Measurements from ENCODE around the gene SPRY4. TPM values are rescaled to one million over a fixed set of nuclear protein-coding genes. Genes with fewer than 3 reads are reported as not detected.
"Not testable (repeated sequence)": the region's sequence is repeated elsewhere in the genome, so short reads cannot be mapped to it uniquely, and the experiment has no call there.

The SPRY4 gene
- under 1 TPM; 0.05 to 0.27 TPM for total RNA-seq

- peak within 1 kb of the TSS; percentile 62 for H3K27ac Mint-ChIP-seq
- ChIA-PET CTCF (interaction anchor here (0.7 to 1.3 kb wide), 5 partner anchors 75 to 313 kb away, joined by 3 to 4 read pairs (median 3); no protein-coding TSS in a partner anchor), POLR2A (interaction anchor here (0.6 kb wide), 2 partner anchors 97 to 356 kb away, joined by 3 to 5 read pairs; no protein-coding TSS in a partner anchor)
- H3K4me3 Mint-ChIP-seq: peak within 1 kb of the TSS; percentile 70
- H3K4me1 Mint-ChIP-seq: peaks cover 33% of the 10 kb centered on the region
- peak; percentile 85 for DNase-seq
- H3K27me3 Mint-ChIP-seq: peaks cover 59% of the 10 kb centered on the region
- no peaks in the 10 kb centered on the region for H3K36me3 Mint-ChIP-seq (ENCODE audit: low read depth)
- H3K9me3 Mint-ChIP-seq: no peaks in the 10 kb centered on the region
These were observed at the start of gene SPRY4 for GRCh38 chr5:142324871-142325724. Gene SPRY4, minus strand, starts transcription at chr5:142325021. Its CDS starts 9,913 bp downstream, at chr5:142315108.

- no peaks in the 10 kb centered on the region for H3K9me3 Mint-ChIP-seq
- POLR2A ChIA-PET: no interaction called here
- H3K4me3 Mint-ChIP-seq: no peak overlapping the region
- no peaks in the 10 kb centered on the region for H3K27me3 Mint-ChIP-seq
- H3K27ac Mint-ChIP-seq: no peak overlapping the region
- no peak for DNase-seq
- H3K4me1 Mint-ChIP-seq: peaks cover 13% of the 10 kb centered on the region
- CTCF ChIA-PET: interaction anchor here (0.7 to 1.8 kb wide), 2 partner anchors 10 to 557 kb away, joined by 3 to 7 read pairs; no protein-coding TSS in a partner anchor
- H3K36me3 Mint-ChIP-seq (ENCODE audit: low read depth): no peaks in the 10 kb centered on the region
These were observed 43.7 kb upstream of the SPRY4 start for GRCh38 chr5:142368529-142368928.

- POLR2A ChIA-PET: no interaction called here
- DNase-seq: no peak
- Mint-ChIP-seq H3K36me3 (ENCODE audit: low read depth) (no peaks in the 10 kb centered on the region), H3K4me3 (no peak overlapping the region), H3K9me3 (no peaks in the 10 kb centered on the region), H3K27ac (no peak overlapping the region), H3K4me1 (peaks cover 15% of the 10 kb centered on the region), H3K27me3 (no peaks in the 10 kb centered on the region)
- CTCF ChIA-PET: no interaction called here
These were observed 41.2 kb upstream of the SPRY4 start for GRCh38 chr5:142366007-142366406.

- Mint-ChIP-seq H3K9me3 (no peaks in the 10 kb centered on the region), H3K4me3 (no peak overlapping the region), H3K27ac (no peak overlapping the region), H3K27me3 (peaks cover 9% of the 10 kb centered on the region), H3K36me3 (ENCODE audit: low read depth) (no peaks in the 10 kb centered on the region), H3K4me1 (peaks cover 26% of the 10 kb centered on the region)
- no peak for DNase-seq
- CTCF ChIA-PET: interaction anchor here (0.9 kb wide), 1 partner anchor 58 kb away, joined by 4 read pairs; no protein-coding TSS in a partner anchor
- POLR2A ChIA-PET: no interaction called here
These were observed 39.7 kb upstream of the SPRY4 start for GRCh38 chr5:142364251-142365145.

GRCh38 chr5:142363619-142363963 is 38.8 kb upstream of the SPRY4 start:
- no peaks in the 10 kb centered on the region for H3K36me3 Mint-ChIP-seq (ENCODE audit: low read depth)
- CTCF ChIA-PET: interaction anchor here (0.9 kb wide), 1 partner anchor 59 kb away, joined by 4 read pairs; no protein-coding TSS in a partner anchor
- H3K27me3 Mint-ChIP-seq: peaks cover 9% of the 10 kb centered on the region
- no peak overlapping the region for H3K4me3 Mint-ChIP-seq
- no peak overlapping the region for H3K27ac Mint-ChIP-seq
- peaks cover 31% of the 10 kb centered on the region for H3K4me1 Mint-ChIP-seq
- H3K9me3 Mint-ChIP-seq: no peaks in the 10 kb centered on the region
- DNase-seq: no peak
- POLR2A ChIA-PET: no interaction called here

- ChIA-PET POLR2A (interaction anchor here (0.5 kb wide), 1 partner anchor 166 kb away, joined by 3 read pairs; no protein-coding TSS in a partner anchor), CTCF (interaction anchor here (0.9 kb wide), 1 partner anchor 134 kb away, joined by 5 read pairs; no protein-coding TSS in a partner anchor)
- H3K9me3 Mint-ChIP-seq; DNase-seq; H3K36me3 Mint-ChIP-seq (ENCODE audit: low read depth); H3K4me3 Mint-ChIP-seq; H3K27ac Mint-ChIP-seq: not testable (repeated sequence)
- Mint-ChIP-seq H3K4me1 (peaks cover 45% of the 10 kb centered on the region), H3K27me3 (peaks cover 19% of the 10 kb centered on the region)
These were observed 37.4 kb upstream of the SPRY4 start for GRCh38 chr5:142362193-142362592.

- H3K36me3 Mint-ChIP-seq (ENCODE audit: low read depth): no peaks in the 10 kb centered on the region
- DNase-seq: no peak
- H3K9me3 Mint-ChIP-seq: no peaks in the 10 kb centered on the region
- peaks cover 19% of the 10 kb centered on the region for H3K27me3 Mint-ChIP-seq
- H3K27ac Mint-ChIP-seq: no peak overlapping the region
- ChIA-PET CTCF (no interaction called here), POLR2A (no interaction called here)
- H3K4me1 Mint-ChIP-seq: peaks cover 48% of the 10 kb centered on the region
- H3K4me3 Mint-ChIP-seq: no peak overlapping the region
These were observed 35.8 kb upstream of the SPRY4 start for GRCh38 chr5:142360607-142361120.

GRCh38 chr5:142360051-142360498 is 35.3 kb upstream of the SPRY4 start:
- Mint-ChIP-seq H3K4me1 (peaks cover 47% of the 10 kb centered on the region), H3K4me3 (no peak overlapping the region), H3K9me3 (no peaks in the 10 kb centered on the region), H3K36me3 (ENCODE audit: low read depth) (no peaks in the 10 kb centered on the region), H3K27me3 (peaks cover 19% of the 10 kb centered on the region), H3K27ac (no peak overlapping the region)
- POLR2A ChIA-PET: interaction anchor here (0.6 kb wide), 1 partner anchor 30 kb away, joined by 4 read pairs; no protein-coding TSS in a partner anchor
- DNase-seq: no peak
- CTCF ChIA-PET: interaction anchor here (0.6 to 1.7 kb wide), 5 partner anchors 10 to 667 kb away, joined by 3 to 4 read pairs (median 3); no protein-coding TSS in a partner anchor

- no peak overlapping the region for H3K4me3 Mint-ChIP-seq
- POLR2A ChIA-PET: interaction anchor here (0.6 kb wide), 1 partner anchor 431 kb away, joined by 3 read pairs; no protein-coding TSS in a partner anchor
- H3K36me3 Mint-ChIP-seq (ENCODE audit: low read depth): no peaks in the 10 kb centered on the region
These were observed 33.8 kb upstream of the SPRY4 start for GRCh38 chr5:142358648-142359047.

GRCh38 chr5:142358121-142358520 is 33.3 kb upstream of the SPRY4 start:
- Mint-ChIP-seq H3K27me3 (peaks cover 21% of the 10 kb centered on the region), H3K9me3 (no peaks in the 10 kb centered on the region), H3K4me3 (peak overlapping the region; percentile 72), H3K27ac (peak overlapping the region; percentile 89), H3K4me1 (peaks cover 48% of the 10 kb centered on the region), H3K36me3 (ENCODE audit: low read depth) (no peaks in the 10 kb centered on the region)
- CTCF ChIA-PET: interaction anchor here (0.7 to 2.9 kb wide), 3 partner anchors 9 to 659 kb away, joined by 3 to 9 read pairs (median 7); no protein-coding TSS in a partner anchor
- POLR2A ChIA-PET: interaction anchor here (0.6 kb wide), 1 partner anchor 430 kb away, joined by 3 read pairs; no protein-coding TSS in a partner anchor
- DNase-seq: no peak

More at GRCh38 chr5:142358648-142359047, 33.8 kb upstream of the SPRY4 start:
- CTCF ChIA-PET: interaction anchor here (1.7 to 2.9 kb wide), 3 partner anchors 9 to 12 kb away, joined by 4 to 9 read pairs (median 7); no protein-coding TSS in a partner anchor
- peaks cover 48% of the 10 kb centered on the region for H3K4me1 Mint-ChIP-seq
- no peak overlapping the region for H3K27ac Mint-ChIP-seq
- peaks cover 19% of the 10 kb centered on the region for H3K27me3 Mint-ChIP-seq
- no peaks in the 10 kb centered on the region for H3K9me3 Mint-ChIP-seq
- no peak for DNase-seq

GRCh38 chr5:142357469-142358090 is 32.8 kb upstream of the SPRY4 start:
- DNase-seq: no peak
- CTCF ChIA-PET: interaction anchor here (0.7 to 2.9 kb wide), 4 partner anchors 9 to 658 kb away, joined by 3 to 9 read pairs (median 5); no protein-coding TSS in a partner anchor
- H3K9me3 Mint-ChIP-seq: no peaks in the 10 kb centered on the region
- POLR2A ChIA-PET: interaction anchor here (0.5 kb wide), 1 partner anchor 86 kb away, joined by 4 read pairs; no protein-coding TSS in a partner anchor
- peaks cover 51% of the 10 kb centered on the region for H3K4me1 Mint-ChIP-seq
- H3K27me3 Mint-ChIP-seq: peaks cover 23% of the 10 kb centered on the region
- peak overlapping the region; percentile 89 for H3K27ac Mint-ChIP-seq
- H3K4me3 Mint-ChIP-seq: peak overlapping the region; percentile 72
- no peaks in the 10 kb centered on the region for H3K36me3 Mint-ChIP-seq (ENCODE audit: low read depth)
